ENCODE measurements around the gene AARS2. TPM values are rescaled to one million over a fixed set of nuclear protein-coding genes. Genes with fewer than 3 reads are reported as not detected.

Gene AARS2
- total RNA-seq, 4 donors from 2014 or later, result 14.2 to 23.1 (median 17.7) TPM

- H3K36me3 ChIP-seq, result peaks cover 0 to 11% (median 0%) of the 10 kb centered on the region in 3 donors
- peak overlapping the region; percentile 60 to 95 (median 85) for H3K4me3 ChIP-seq
- WGBS, 2 donors, result 8 to 11% methylated on average over 13 of the region's 13 CpGs
- H3K4me1 ChIP-seq, result peaks cover 2 to 43% (median 29%) of the 10 kb centered on the region in 4 donors
- H3K27me3 ChIP-seq, result peaks cover 0 to 15% of the 10 kb centered on the region in 2 donors
- peak overlapping the region; percentile 74 to 92 (median 86) for H3K27ac ChIP-seq
- DNase-seq (ENCODE audit: low spot score in 2 of 2), result no peak
- no peaks in the 10 kb centered on the region for H3K9me3 ChIP-seq
- TF ChIP-seq EP300 (IDR thresholded peaks at IDR 0.05) (no peak), POLR2A (IDR thresholded peaks at IDR 0.05) (no peak), CTCF (IDR thresholded peaks at IDR 0.05) (no peak)
Measured at GRCh38 chr6:44264154-44265006, 48.8 kb downstream of the AARS2 start.

GRCh38 chr6:44263354-44264100, 49.6 kb downstream of the AARS2 start:
- no peak for DNase-seq (ENCODE audit: low spot score in 2 of 2)

GRCh38 chr6:44262467-44263353, 50.4 kb downstream of the AARS2 start:
- H3K27ac ChIP-seq, result peak overlapping the region in 3 of 4 donors; percentile 37 to 92 (median 84)
- TF ChIP-seq CTCF (IDR thresholded peaks at IDR 0.05) (no peak), EP300 (IDR thresholded peaks at IDR 0.05) (no peak), POLR2A (IDR thresholded peaks at IDR 0.05) (no peak)
- WGBS, 2 donors, result 53 to 66% methylated on average over 5 to 7 of the region's 7 CpGs
- DNase-seq (ENCODE audit: low spot score in 2 of 2), result no peak
- H3K36me3 ChIP-seq, result peaks cover 0 to 22% (median 0%) of the 10 kb centered on the region in 3 donors
- peaks cover 2 to 49% (median 32%) of the 10 kb centered on the region in 4 donors for H3K4me1 ChIP-seq
- no peaks in the 10 kb centered on the region for H3K9me3 ChIP-seq
- peak overlapping the region in 3 of 4 donors; percentile 60 to 88 (median 82) for H3K4me3 ChIP-seq
- no peaks in the 10 kb centered on the region for H3K27me3 ChIP-seq

More at GRCh38 chr6:44263354-44264100, 49.6 kb downstream of the AARS2 start:
- TF ChIP-seq CTCF (IDR thresholded peaks at IDR 0.05) (no peak), POLR2A (IDR thresholded peaks at IDR 0.05) (no peak), EP300 (IDR thresholded peaks at IDR 0.05) (no peak)
- Histone ChIP-seq H3K4me3 (peak overlapping the region; percentile 60 to 95 (median 85)), H3K27me3 (peaks cover 0 to 7% of the 10 kb centered on the region in 2 donors), H3K36me3 (peaks cover 0 to 19% (median 0%) of the 10 kb centered on the region in 3 donors), H3K27ac (peak overlapping the region in 3 of 4 donors; percentile 84 to 92 (median 89)), H3K4me1 (peaks cover 2 to 43% (median 29%) of the 10 kb centered on the region in 4 donors), H3K9me3 (no peaks in the 10 kb centered on the region)
- 27 to 32% methylated on average over 9 of the region's 9 CpGs for WGBS, 2 donors

- no peaks in the 10 kb centered on the region for H3K27me3 ChIP-seq
- WGBS, 2 donors, result 99 to 100% methylated on average over 2 to 8 of the region's 8 CpGs
- H3K9me3 ChIP-seq, result no peaks in the 10 kb centered on the region
- peaks cover 2 to 53% (median 35%) of the 10 kb centered on the region in 4 donors for H3K4me1 ChIP-seq
- DNase-seq (ENCODE audit: low spot score in 2 of 2), result no peak
- no peak for TF ChIP-seq EP300 (IDR thresholded peaks at IDR 0.05)
- no peak for TF ChIP-seq CTCF (IDR thresholded peaks at IDR 0.05)
- no peak for TF ChIP-seq POLR2A (IDR thresholded peaks at IDR 0.05)
- no peak overlapping the region for H3K27ac ChIP-seq
- no peak overlapping the region for H3K4me3 ChIP-seq
- peaks cover 0 to 22% (median 0%) of the 10 kb centered on the region in 3 donors for H3K36me3 ChIP-seq
Measured at GRCh38 chr6:44261581-44261980, 51.6 kb downstream of the AARS2 start.
